Measurements from ENCODE around the gene ACOT7.
"Not testable (repeated sequence)": the region's sequence is repeated elsewhere in the genome, so short reads cannot be mapped to it uniquely, and the experiment has no call there.

ACOT7 gene

GRCh38 chr1:6410248-6410893, 16.8 kb upstream of the ACOT7 start:
- Histone ChIP-seq H3K36me3 (ENCODE audit: control insufficient read depth, insufficient read depth, low read length, severe bottlenecking) (no peaks in the 10 kb centered on the region), H3K27me3 (replicated peaks; ENCODE audit: control insufficient read depth, insufficient read depth, low read length) (peaks cover 23% of the 10 kb centered on the region), H3K4me3 (ENCODE audit: low read length) (no peak overlapping the region), H3K9ac (ENCODE audit: low read length) (no peak overlapping the region), H3K4me1 (ENCODE audit: control insufficient read depth, insufficient read depth, low read length) (peaks cover 10% of the 10 kb centered on the region), H3K9me3 (ENCODE audit: control insufficient read depth, low read length) (no peaks in the 10 kb centered on the region)
- DNase-seq (ENCODE audit: low read depth) = peak; percentile 48

GRCh38 chr1:6409733-6410132, 16.2 kb upstream of the ACOT7 start:
- no peak overlapping the region for H3K4me3 ChIP-seq (ENCODE audit: low read length)
- H3K9me3 ChIP-seq (ENCODE audit: control insufficient read depth, low read length) = no peaks in the 10 kb centered on the region
- no peak for DNase-seq (ENCODE audit: low read depth)
- peaks cover 5% of the 10 kb centered on the region for H3K4me1 ChIP-seq (ENCODE audit: control insufficient read depth, insufficient read depth, low read length)
- no peak overlapping the region for H3K9ac ChIP-seq (ENCODE audit: low read length)
- H3K36me3 ChIP-seq (ENCODE audit: control insufficient read depth, insufficient read depth, low read length, severe bottlenecking) = no peaks in the 10 kb centered on the region
- peaks cover 23% of the 10 kb centered on the region for H3K27me3 ChIP-seq (replicated peaks; ENCODE audit: control insufficient read depth, insufficient read depth, low read length)

GRCh38 chr1:6409053-6409452, 15.5 kb upstream of the ACOT7 start:
- Histone ChIP-seq H3K9ac (ENCODE audit: low read length) (no peak overlapping the region), H3K9me3 (ENCODE audit: control insufficient read depth, low read length) (no peaks in the 10 kb centered on the region), H3K4me1 (ENCODE audit: control insufficient read depth, insufficient read depth, low read length) (no peaks in the 10 kb centered on the region), H3K4me3 (ENCODE audit: low read length) (no peak overlapping the region), H3K27me3 (replicated peaks; ENCODE audit: control insufficient read depth, insufficient read depth, low read length) (peaks cover 17% of the 10 kb centered on the region), H3K36me3 (ENCODE audit: control insufficient read depth, insufficient read depth, low read length, severe bottlenecking) (no peaks in the 10 kb centered on the region)
- no peak for DNase-seq (ENCODE audit: low read depth)

- no peak overlapping the region for H3K9ac ChIP-seq (ENCODE audit: low read length)
- H3K27me3 ChIP-seq (replicated peaks; ENCODE audit: control insufficient read depth, insufficient read depth, low read length) = peaks cover 15% of the 10 kb centered on the region
Observed at GRCh38 chr1:6408023-6408422, 14.5 kb upstream of the ACOT7 start.

GRCh38 chr1:6401673-6402072, 8.1 kb upstream of the ACOT7 start:
- Histone ChIP-seq H3K4me1 (ENCODE audit: control insufficient read depth, insufficient read depth, low read length) (no peaks in the 10 kb centered on the region), H3K36me3 (ENCODE audit: control insufficient read depth, insufficient read depth, low read length, severe bottlenecking) (no peaks in the 10 kb centered on the region), H3K9me3 (ENCODE audit: control insufficient read depth, low read length) (no peaks in the 10 kb centered on the region), H3K9ac (ENCODE audit: low read length) (no peak overlapping the region), H3K4me3 (ENCODE audit: low read length) (no peak overlapping the region), H3K27me3 (replicated peaks; ENCODE audit: control insufficient read depth, insufficient read depth, low read length) (peaks cover 8% of the 10 kb centered on the region)
- no peak for DNase-seq (ENCODE audit: low read depth)

More at GRCh38 chr1:6408023-6408422, 14.5 kb upstream of the ACOT7 start:
- DNase-seq (ENCODE audit: low read depth) = no peak
- no peaks in the 10 kb centered on the region for H3K4me1 ChIP-seq (ENCODE audit: control insufficient read depth, insufficient read depth, low read length)
- no peaks in the 10 kb centered on the region for H3K36me3 ChIP-seq (ENCODE audit: control insufficient read depth, insufficient read depth, low read length, severe bottlenecking)
- no peak overlapping the region for H3K4me3 ChIP-seq (ENCODE audit: low read length)
- no peaks in the 10 kb centered on the region for H3K9me3 ChIP-seq (ENCODE audit: control insufficient read depth, low read length)

- peaks cover under 1% of the 10 kb centered on the region for H3K4me1 ChIP-seq (ENCODE audit: control insufficient read depth, insufficient read depth, low read length)
- no peaks in the 10 kb centered on the region for H3K27me3 ChIP-seq (replicated peaks; ENCODE audit: control insufficient read depth, insufficient read depth, low read length)
- H3K4me3 ChIP-seq (ENCODE audit: low read length) = no peak overlapping the region
- DNase-seq (ENCODE audit: low read depth) = no peak
- H3K36me3 ChIP-seq (ENCODE audit: control insufficient read depth, insufficient read depth, low read length, severe bottlenecking) = no peaks in the 10 kb centered on the region
- no peak overlapping the region for H3K9ac ChIP-seq (ENCODE audit: low read length)
- H3K9me3 ChIP-seq (ENCODE audit: control insufficient read depth, low read length) = no peaks in the 10 kb centered on the region
Observed at GRCh38 chr1:6399294-6399693, 5.7 kb upstream of the ACOT7 start.

GRCh38 chr1:6397844-6398441, 4.4 kb upstream of the ACOT7 start:
- H3K36me3 ChIP-seq (ENCODE audit: control insufficient read depth, insufficient read depth, low read length, severe bottlenecking) = no peaks in the 10 kb centered on the region
- no peaks in the 10 kb centered on the region for H3K27me3 ChIP-seq (replicated peaks; ENCODE audit: control insufficient read depth, insufficient read depth, low read length)
- H3K4me1 ChIP-seq (ENCODE audit: control insufficient read depth, insufficient read depth, low read length) = peaks cover 4% of the 10 kb centered on the region
- no peak for DNase-seq (ENCODE audit: low read depth)
- no peaks in the 10 kb centered on the region for H3K9me3 ChIP-seq (ENCODE audit: control insufficient read depth, low read length)
- no peak overlapping the region for H3K4me3 ChIP-seq (ENCODE audit: low read length)
- H3K9ac ChIP-seq (ENCODE audit: low read length) = no peak overlapping the region

- H3K4me1 ChIP-seq (ENCODE audit: control insufficient read depth, insufficient read depth, low read length) = peaks cover 11% of the 10 kb centered on the region
- H3K4me3 ChIP-seq (ENCODE audit: low read length) = no peak overlapping the region
- no peaks in the 10 kb centered on the region for H3K9me3 ChIP-seq (ENCODE audit: control insufficient read depth, low read length)
- H3K27me3 ChIP-seq (replicated peaks; ENCODE audit: control insufficient read depth, insufficient read depth, low read length) = no peaks in the 10 kb centered on the region
- H3K36me3 ChIP-seq (ENCODE audit: control insufficient read depth, insufficient read depth, low read length, severe bottlenecking) = no peaks in the 10 kb centered on the region
- no peak overlapping the region for H3K9ac ChIP-seq (ENCODE audit: low read length)
- no peak for DNase-seq (ENCODE audit: low read depth)
Observed at GRCh38 chr1:6396998-6397397, 3.4 kb upstream of the ACOT7 start.

GRCh38 chr1:6395781-6396244, 2.2 kb upstream of the ACOT7 start:
- H3K36me3 ChIP-seq (ENCODE audit: control insufficient read depth, insufficient read depth, low read length, severe bottlenecking); H3K9ac ChIP-seq (ENCODE audit: low read length); H3K9me3 ChIP-seq (ENCODE audit: control insufficient read depth, low read length); H3K4me3 ChIP-seq (ENCODE audit: low read length); H3K27me3 ChIP-seq (replicated peaks; ENCODE audit: control insufficient read depth, insufficient read depth, low read length); DNase-seq (ENCODE audit: low read depth): not testable (repeated sequence)
- H3K4me1 ChIP-seq (ENCODE audit: control insufficient read depth, insufficient read depth, low read length) = peaks cover 11% of the 10 kb centered on the region

- H3K36me3 ChIP-seq (ENCODE audit: control insufficient read depth, insufficient read depth, low read length, severe bottlenecking); H3K4me3 ChIP-seq (ENCODE audit: low read length); DNase-seq (ENCODE audit: low read depth); H3K9ac ChIP-seq (ENCODE audit: low read length); H3K9me3 ChIP-seq (ENCODE audit: control insufficient read depth, low read length); H3K27me3 ChIP-seq (replicated peaks; ENCODE audit: control insufficient read depth, insufficient read depth, low read length): not testable (repeated sequence)
- peaks cover 11% of the 10 kb centered on the region for H3K4me1 ChIP-seq (ENCODE audit: control insufficient read depth, insufficient read depth, low read length)
Observed at GRCh38 chr1:6395130-6395529, 1.6 kb upstream of the ACOT7 start.

GRCh38 chr1:6392809-6393399, 663 bp downstream of the ACOT7 start:
- Histone ChIP-seq H3K9me3 (ENCODE audit: control insufficient read depth, low read length) (no peaks in the 10 kb centered on the region), H3K4me3 (ENCODE audit: low read length) (peak overlapping the region; percentile 84), H3K4me1 (ENCODE audit: control insufficient read depth, insufficient read depth, low read length) (peaks cover 11% of the 10 kb centered on the region), H3K9ac (ENCODE audit: low read length) (peak overlapping the region; percentile 46), H3K27me3 (replicated peaks; ENCODE audit: control insufficient read depth, insufficient read depth, low read length) (no peaks in the 10 kb centered on the region), H3K36me3 (ENCODE audit: control insufficient read depth, insufficient read depth, low read length, severe bottlenecking) (no peaks in the 10 kb centered on the region)
- DNase-seq (ENCODE audit: low read depth) = peak; percentile 63
